Stimulated activated CD4-positive, alpha-beta T cell treated with anti-CD3 and anti-CD28 coated beads, Interleukin-12 subunit alpha, Interleukin-12 subunit beta, amount 100 ng/mL, for 24 hours (primary cell): ENCODE results near the gene PDLIM5.
"Not testable (repeated sequence)": the region's sequence is repeated elsewhere in the genome, so short reads cannot be mapped to it uniquely, and the experiment has no call there.

Experiments used
- DNase-seq, 2 experiments: peaks; one replicate each; pipeline ENCODE4 v3.0.0-alpha.2; 2020; ENCODE audit warnings: low read depth in 2 of 2

The PDLIM5 gene

DNA sequence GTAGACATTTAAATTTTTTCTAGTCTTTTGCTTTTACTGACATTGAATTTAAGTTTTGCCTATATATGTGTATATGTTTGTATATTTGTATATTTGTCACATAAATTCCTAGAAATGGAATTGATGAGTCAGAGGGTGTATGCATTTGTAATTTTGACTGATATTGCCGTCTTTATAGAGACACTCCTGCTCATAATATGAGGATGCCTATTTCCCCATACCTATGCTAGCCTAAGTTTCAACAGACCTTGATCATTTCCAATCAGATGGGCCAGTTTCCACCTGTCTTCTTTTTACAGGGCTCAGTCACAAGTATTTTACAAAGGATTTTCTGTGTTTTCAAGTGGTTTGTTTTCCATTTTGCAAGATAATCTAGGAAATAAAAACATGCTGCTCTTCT lies 10.8 kb downstream of the PDLIM5 start:
- no peak for DNase-seq

- no peak for DNase-seq
Observed at GRCh38 chr4:94463771-94464170, 12.0 kb downstream of the PDLIM5 start.

DNA sequence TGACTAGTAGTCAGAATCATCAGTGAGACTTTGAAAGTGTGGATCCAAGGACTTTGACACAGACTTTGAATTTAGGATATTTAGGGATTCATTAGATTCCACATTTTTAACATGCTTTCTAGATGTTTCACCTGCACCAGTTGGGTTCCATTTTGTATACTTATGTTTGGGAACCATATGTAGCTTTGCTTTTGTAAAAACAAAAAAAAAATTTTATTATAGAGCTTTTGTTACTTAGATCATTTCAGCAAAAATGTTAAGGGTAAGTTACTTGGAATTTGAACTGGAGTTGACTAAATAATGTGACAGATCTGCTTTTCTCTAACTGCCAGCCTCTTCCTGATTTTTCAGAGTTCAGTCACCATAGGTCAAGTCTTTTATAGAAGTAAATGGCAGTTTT lies 14.6 kb downstream of the PDLIM5 start:
- DNase-seq, result no peak

GRCh38 chr4:94466923-94467322 lies 15.2 kb downstream of the PDLIM5 start:
- DNase-seq, result no peak

- no peak for DNase-seq
Observed at GRCh38 chr4:94468093-94468769, 16.5 kb downstream of the PDLIM5 start.

DNA sequence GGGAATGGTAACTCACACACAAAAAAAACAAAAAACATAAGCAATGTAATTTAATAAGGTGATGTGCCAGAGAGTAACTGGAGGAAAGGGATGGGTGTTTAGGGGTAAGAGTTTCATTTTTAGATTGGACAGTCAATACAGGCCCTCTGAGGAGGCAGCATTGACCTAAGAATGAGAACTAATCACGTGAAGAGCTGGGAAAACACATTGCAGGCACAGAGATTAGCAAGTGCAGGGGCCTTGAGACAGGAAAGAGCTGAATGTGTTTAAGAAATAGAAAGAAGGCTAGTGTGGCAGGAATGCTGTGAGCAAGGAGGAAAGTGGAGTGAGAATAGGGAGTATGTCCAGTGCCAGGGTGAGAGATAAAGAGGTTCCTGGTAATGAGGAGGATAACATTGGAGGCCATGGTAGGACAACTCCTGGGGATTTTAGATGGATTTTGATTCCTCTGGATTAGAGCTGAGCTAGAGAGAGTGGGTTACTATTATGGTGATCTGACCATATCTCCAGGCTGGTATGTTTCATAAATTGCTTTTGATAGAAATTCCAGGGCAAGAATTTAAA lies 17.6 kb downstream of the PDLIM5 start:
- DNase-seq, result no peak

GRCh38 chr4:94470132-94470531 lies 18.4 kb downstream of the PDLIM5 start:
- no peak for DNase-seq

DNA sequence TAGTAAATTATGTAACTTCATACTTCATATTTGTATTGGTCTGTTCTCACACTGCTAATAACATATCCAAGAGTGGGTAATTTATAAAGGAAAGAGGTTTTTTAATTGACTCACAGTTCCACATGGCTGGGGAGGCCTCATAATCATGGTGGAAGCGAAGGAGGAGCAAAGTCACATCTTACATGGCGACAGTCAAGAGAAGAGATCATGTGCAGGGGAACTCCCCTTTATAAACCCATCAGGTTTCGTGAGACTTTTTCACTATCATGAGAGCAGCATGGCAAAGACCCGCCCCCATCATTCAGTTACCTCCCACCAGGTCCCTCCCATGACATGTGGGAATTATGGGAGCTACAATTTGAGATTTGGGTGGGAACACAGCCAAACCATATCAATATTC lies 19.0 kb downstream of the PDLIM5 start:
- not testable (repeated sequence) for DNase-seq

- DNase-seq, result no peak
Observed at GRCh38 chr4:94472056-94472826, 20.5 kb downstream of the PDLIM5 start.

DNA sequence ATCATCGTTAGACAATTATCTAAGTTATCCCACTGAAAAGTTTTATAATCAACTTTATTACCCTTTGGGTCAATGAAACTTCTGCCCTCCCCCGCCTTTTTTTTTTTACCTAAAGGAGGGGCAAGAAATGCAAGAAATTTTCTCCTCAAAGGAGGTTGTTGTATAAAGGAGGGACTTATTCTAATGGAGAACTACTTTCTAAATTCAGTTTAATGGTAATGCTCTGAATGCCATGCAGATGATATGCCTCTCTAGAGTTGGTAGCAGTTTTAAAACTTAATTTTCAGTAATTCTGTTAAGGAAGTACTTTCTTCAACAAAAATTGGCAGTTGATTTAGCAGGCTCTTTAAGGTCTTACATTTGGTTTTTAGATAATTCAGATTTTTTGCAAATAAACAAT lies 23.3 kb downstream of the PDLIM5 start:
- DNase-seq, result no peak

- no peak for DNase-seq
Observed at GRCh38 chr4:94475794-94476193, 24.1 kb downstream of the PDLIM5 start.

DNA sequence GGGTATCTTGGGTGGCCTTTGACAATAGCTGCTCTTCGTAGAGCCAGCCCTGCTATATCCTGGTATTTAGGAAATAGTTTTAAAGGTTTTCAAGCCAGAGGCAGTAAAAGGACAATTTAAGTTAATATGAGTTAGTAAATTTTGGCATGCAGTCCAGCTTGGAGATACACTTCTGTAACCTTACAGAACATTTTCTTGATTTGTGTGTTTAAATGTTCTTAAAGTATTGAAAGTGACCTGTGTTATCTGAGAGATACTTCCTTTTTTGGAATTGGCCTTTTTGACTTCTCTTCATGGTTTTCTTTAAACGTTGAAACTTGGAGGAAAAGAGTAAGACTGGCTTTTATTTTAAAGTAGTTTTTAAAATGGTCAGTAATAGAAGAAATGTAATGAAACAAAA lies 25.5 kb downstream of the PDLIM5 start:
- DNase-seq, result no peak

GRCh38 chr4:94478805-94479204 lies 27.1 kb downstream of the PDLIM5 start:
- not testable (repeated sequence) for DNase-seq

DNA sequence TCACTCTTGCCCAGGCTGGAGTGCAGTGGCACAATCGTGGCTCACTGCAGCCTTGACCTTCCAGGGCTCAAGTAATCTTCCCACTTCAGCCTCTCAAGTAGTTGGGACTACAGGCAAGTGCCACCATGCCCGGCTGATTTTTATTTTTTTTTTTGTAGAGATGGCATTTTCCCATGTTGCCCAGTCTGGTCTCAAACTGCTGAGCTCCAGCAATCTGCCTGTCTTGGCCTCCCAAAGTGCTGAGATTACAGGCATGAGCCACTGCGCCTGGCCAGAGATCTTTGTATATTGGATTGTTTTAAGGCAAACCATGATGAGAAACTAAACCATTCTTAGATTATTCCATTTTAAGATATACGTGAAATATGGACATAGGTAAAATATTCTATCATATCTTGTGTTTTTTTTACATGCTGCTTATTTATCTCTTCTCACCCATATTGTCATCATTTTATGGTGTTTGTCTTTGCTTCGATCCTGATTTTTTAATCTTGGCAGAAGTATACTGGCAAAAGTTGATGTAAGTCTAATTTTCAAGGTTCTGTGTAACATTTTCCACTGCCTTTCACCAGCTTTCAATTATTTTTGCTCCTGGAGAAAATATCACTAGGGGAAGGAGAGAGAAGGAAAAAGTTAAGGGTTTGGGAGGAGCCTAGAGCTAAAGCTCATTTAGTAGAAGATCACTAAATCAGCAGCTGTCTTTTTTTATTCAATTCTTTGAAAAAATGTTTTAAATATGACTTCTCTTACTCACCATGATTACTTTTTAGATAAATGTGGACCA lies 27.8 kb downstream of the PDLIM5 start:
- no peak for DNase-seq

- no peak for DNase-seq
Observed at GRCh38 chr4:94480362-94480951, 28.7 kb downstream of the PDLIM5 start.

DNA sequence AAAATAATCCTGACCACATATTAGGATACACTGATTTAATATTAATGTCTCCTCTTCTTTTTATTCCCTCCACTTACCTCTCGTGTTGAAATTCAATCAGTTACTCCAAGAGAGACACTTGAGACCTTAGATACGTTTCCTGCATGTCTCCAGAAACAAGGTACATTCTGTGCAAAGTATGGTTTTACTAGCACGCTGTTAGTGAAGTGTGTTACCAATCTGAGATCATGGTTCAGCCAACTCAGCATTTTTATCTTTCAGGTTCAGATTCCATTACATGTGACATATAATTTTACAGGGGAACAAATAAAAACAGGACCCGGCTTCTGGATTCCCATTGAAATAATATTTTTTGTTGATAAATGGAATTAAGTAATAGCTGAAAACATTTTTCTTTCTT lies 32.2 kb downstream of the PDLIM5 start:
- DNase-seq, result no peak

DNA sequence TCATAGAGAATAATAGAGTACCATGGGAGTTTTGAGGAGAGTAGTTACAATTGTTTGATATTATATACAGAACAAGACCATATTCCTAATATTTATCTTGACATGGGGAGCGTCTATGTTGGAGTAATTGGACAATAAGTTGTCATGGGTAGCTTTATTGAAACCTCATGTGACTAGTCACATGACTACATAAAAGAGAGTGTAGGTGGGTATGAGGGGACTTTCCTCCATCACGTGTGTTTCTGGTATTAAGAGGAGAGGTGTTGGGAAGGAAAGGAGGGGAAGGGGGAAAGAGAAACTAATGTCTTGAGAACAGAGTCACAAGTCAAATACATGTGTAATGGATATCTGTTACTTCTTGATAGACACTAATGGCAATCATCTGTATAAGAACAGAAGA lies 33.1 kb downstream of the PDLIM5 start:
- DNase-seq, result no peak

GRCh38 chr4:94486372-94486801 lies 34.6 kb downstream of the PDLIM5 start:
- DNase-seq, result no peak

DNA sequence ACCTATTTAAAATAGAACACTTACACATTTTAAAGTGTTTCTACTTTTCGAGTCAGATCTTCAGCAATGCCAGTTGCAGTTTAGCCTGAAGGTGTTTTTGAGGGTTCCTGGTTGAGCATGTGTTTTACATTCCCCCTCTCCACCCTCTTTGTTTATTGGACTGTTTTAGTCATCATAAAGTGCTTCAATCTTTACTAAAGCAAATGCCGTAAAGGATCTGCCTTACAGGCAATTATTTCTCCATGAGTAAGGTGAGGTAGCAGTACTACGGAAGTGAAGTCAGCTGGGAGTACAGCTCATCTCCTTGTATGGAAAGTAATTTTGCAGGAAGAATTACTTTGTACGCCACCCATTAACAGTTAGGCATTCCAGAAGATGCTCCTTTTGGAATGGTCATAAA lies 36.9 kb downstream of the PDLIM5 start:
- no peak for DNase-seq

DNA sequence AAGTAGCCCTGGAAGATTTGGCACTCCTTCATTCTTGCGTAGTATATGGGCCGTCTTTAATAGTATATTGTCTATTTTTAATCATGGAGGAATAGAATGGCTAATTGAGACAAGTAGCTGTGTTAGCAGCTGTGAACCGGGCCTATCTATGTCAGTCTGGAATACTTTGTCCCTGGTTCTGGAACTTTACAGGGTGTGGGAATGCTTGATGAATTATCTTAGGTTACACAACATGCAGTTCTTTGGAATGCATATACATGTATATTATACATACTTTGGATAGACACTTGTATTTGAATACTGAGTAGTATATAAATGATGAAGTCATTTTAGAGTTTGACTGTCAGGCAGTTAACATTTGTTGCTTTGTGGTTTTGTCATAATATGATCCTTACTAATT lies 37.4 kb downstream of the PDLIM5 start:
- DNase-seq, result no peak

DNA sequence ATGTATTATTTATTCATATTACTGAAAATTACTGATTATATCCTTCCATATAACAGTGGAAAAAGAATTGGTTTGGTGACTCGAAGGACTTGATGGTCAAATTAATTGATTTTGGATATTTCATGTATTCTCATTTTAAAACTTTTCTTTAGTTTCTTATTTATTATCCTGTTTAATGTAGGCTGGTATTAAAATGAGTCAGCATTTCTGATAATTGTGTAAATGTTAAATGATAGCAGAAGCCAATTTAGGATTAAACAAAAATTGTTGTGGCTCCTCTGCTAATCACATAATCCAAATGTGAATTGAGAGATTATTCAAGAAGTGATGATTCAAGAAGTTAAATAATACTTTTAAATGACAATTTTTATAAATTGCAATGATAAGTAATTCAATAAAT lies 38.7 kb downstream of the PDLIM5 start:
- no peak for DNase-seq

DNA sequence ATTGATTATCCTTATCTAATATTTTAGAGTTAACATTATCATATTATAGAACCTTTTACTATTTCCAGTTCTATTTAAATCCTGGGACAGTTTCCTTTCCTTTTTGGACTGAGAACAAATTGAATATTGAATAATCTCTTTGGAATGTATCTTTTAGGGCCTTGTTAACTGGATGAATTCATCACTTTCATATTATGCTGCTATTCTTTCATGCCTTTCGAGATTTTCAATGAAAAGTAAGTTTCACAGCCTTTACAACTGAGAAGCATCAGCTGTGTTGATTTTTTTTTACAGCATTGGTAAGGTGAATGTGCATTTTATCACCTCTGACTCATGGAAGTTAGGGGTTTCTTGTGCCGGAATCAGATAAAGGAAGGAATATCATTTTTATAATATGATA lies 39.6 kb downstream of the PDLIM5 start:
- no peak for DNase-seq
